Activated naive CD8-positive, alpha-beta T cell treated with anti-CD3 and anti-CD28 coated beads, Interleukin-2, amount 50 U/mL, for 24 hours (primary cell): ENCODE measurements around the gene TRAK1.
A peak's percentile ranks its signal among the peaks of the same experiment; 100 is the strongest.

ENCODE experiments used
- ATAC-seq: fragments of 150-1000 bp; cut with Tn5 transposase; one replicate; pipeline ENCODE4 v1.10.0; 2021
- DNase-seq: peaks from one replicate; pipeline ENCODE4 v3.0.0; 2021
- H3K27ac Mint-ChIP-seq: one replicate; pipeline ENCODE4 v1.8.0; 2021; ENCODE audit warnings: mild to moderate bottlenecking, mixed read lengths
- H3K27me3 Mint-ChIP-seq: one replicate; pipeline ENCODE4 v1.8.0; 2021; ENCODE audit warnings: mixed read lengths
- H3K36me3 Mint-ChIP-seq: one replicate; pipeline ENCODE4 v1.8.0; 2021; ENCODE audit warnings: low read depth, mixed read lengths
- H3K4me1 Mint-ChIP-seq: one replicate; pipeline ENCODE4 v1.8.0; 2021; ENCODE audit warnings: mixed read lengths
- H3K4me3 Mint-ChIP-seq: one replicate; pipeline ENCODE4 v1.8.0; 2021; ENCODE audit warnings: mild to moderate bottlenecking, moderate library complexity, mixed read lengths
- H3K9me3 Mint-ChIP-seq: one replicate; pipeline ENCODE4 v1.8.0; 2021; ENCODE audit warnings: mixed read lengths

The TRAK1 gene

GRCh38 chr3:42190701-42191442 is 99.7 kb downstream of the TRAK1 start:
- DNase-seq (peak; percentile 77), ATAC-seq (peak; percentile 20)
- Mint-ChIP-seq H3K36me3 (peaks cover 30% of the 10 kb centered on the region), H3K27me3 (no peaks in the 10 kb centered on the region), H3K4me3 (no peak overlapping the region), H3K27ac (no peak overlapping the region), H3K4me1 (peaks cover 22% of the 10 kb centered on the region), H3K9me3 (no peaks in the 10 kb centered on the region)

- Mint-ChIP-seq H3K27me3 (no peaks in the 10 kb centered on the region), H3K36me3 (peaks cover 33% of the 10 kb centered on the region), H3K27ac (no peak overlapping the region), H3K4me3 (no peak overlapping the region), H3K4me1 (peaks cover 22% of the 10 kb centered on the region), H3K9me3 (no peaks in the 10 kb centered on the region)
- no peak for ATAC-seq
- no peak for DNase-seq
Observed at GRCh38 chr3:42191443-42191747, 100.2 kb downstream of the TRAK1 start.

GRCh38 chr3:42192334-42193200 is 101.4 kb downstream of the TRAK1 start:
- Mint-ChIP-seq H3K4me3 (no peak overlapping the region), H3K9me3 (no peaks in the 10 kb centered on the region), H3K27me3 (no peaks in the 10 kb centered on the region), H3K4me1 (peaks cover 22% of the 10 kb centered on the region), H3K36me3 (peaks cover 33% of the 10 kb centered on the region), H3K27ac (no peak overlapping the region)
- no peak for ATAC-seq
- DNase-seq = no peak

- no peaks in the 10 kb centered on the region for H3K27me3 Mint-ChIP-seq
- peaks cover 37% of the 10 kb centered on the region for H3K36me3 Mint-ChIP-seq
- peaks cover 22% of the 10 kb centered on the region for H3K4me1 Mint-ChIP-seq
- DNase-seq (no peak), ATAC-seq (no peak)
- no peak overlapping the region for H3K4me3 Mint-ChIP-seq
- no peak overlapping the region for H3K27ac Mint-ChIP-seq
- no peaks in the 10 kb centered on the region for H3K9me3 Mint-ChIP-seq
Observed at GRCh38 chr3:42194943-42195510, 103.9 kb downstream of the TRAK1 start.

GRCh38 chr3:42195879-42196330 is 104.7 kb downstream of the TRAK1 start:
- Mint-ChIP-seq H3K4me1 (peaks cover 22% of the 10 kb centered on the region), H3K27ac (no peak overlapping the region), H3K36me3 (peaks cover 39% of the 10 kb centered on the region), H3K4me3 (no peak overlapping the region), H3K9me3 (no peaks in the 10 kb centered on the region), H3K27me3 (no peaks in the 10 kb centered on the region)
- DNase-seq = no peak
- ATAC-seq = no peak

GRCh38 chr3:42198709-42199108 is 107.6 kb downstream of the TRAK1 start:
- Mint-ChIP-seq H3K36me3 (peaks cover 41% of the 10 kb centered on the region), H3K4me3 (no peak overlapping the region), H3K27ac (no peak overlapping the region), H3K27me3 (no peaks in the 10 kb centered on the region), H3K9me3 (no peaks in the 10 kb centered on the region), H3K4me1 (no peaks in the 10 kb centered on the region)
- DNase-seq (no peak), ATAC-seq (no peak)

GRCh38 chr3:42202217-42202865 is 111.2 kb downstream of the TRAK1 start:
- Mint-ChIP-seq H3K36me3 (peaks cover 28% of the 10 kb centered on the region), H3K4me1 (no peaks in the 10 kb centered on the region), H3K27me3 (no peaks in the 10 kb centered on the region), H3K4me3 (no peak overlapping the region), H3K9me3 (no peaks in the 10 kb centered on the region), H3K27ac (no peak overlapping the region)
- DNase-seq (no peak), ATAC-seq (no peak)

GRCh38 chr3:42204867-42205599 is 113.9 kb downstream of the TRAK1 start:
- Mint-ChIP-seq H3K9me3 (no peaks in the 10 kb centered on the region), H3K4me1 (no peaks in the 10 kb centered on the region), H3K27ac (no peak overlapping the region), H3K27me3 (no peaks in the 10 kb centered on the region), H3K36me3 (peaks cover 35% of the 10 kb centered on the region), H3K4me3 (no peak overlapping the region)
- no peak for DNase-seq
- ATAC-seq = no peak

GRCh38 chr3:42205800-42206514 is 114.8 kb downstream of the TRAK1 start:
- H3K4me1 Mint-ChIP-seq = no peaks in the 10 kb centered on the region
- ATAC-seq (no peak), DNase-seq (no peak)
- H3K36me3 Mint-ChIP-seq = peaks cover 39% of the 10 kb centered on the region
- H3K4me3 Mint-ChIP-seq = no peak overlapping the region
- H3K27ac Mint-ChIP-seq = no peak overlapping the region
- no peaks in the 10 kb centered on the region for H3K9me3 Mint-ChIP-seq
- no peaks in the 10 kb centered on the region for H3K27me3 Mint-ChIP-seq

- no peak for ATAC-seq
- Mint-ChIP-seq H3K4me3 (no peak overlapping the region), H3K27ac (no peak overlapping the region)
Observed at GRCh38 chr3:42209917-42210316, 118.8 kb downstream of the TRAK1 start.

GRCh38 chr3:42210726-42211125 is 119.6 kb downstream of the TRAK1 start:
- no peaks in the 10 kb centered on the region for H3K9me3 Mint-ChIP-seq
- no peak overlapping the region for H3K27ac Mint-ChIP-seq
- H3K4me1 Mint-ChIP-seq = peaks cover 32% of the 10 kb centered on the region

More at GRCh38 chr3:42209917-42210316, 118.8 kb downstream of the TRAK1 start:
- Mint-ChIP-seq H3K9me3 (no peaks in the 10 kb centered on the region), H3K27me3 (no peaks in the 10 kb centered on the region), H3K4me1 (peaks cover 24% of the 10 kb centered on the region), H3K36me3 (peaks cover 38% of the 10 kb centered on the region)
- DNase-seq = no peak

GRCh38 chr3:42213417-42213816 is 122.3 kb downstream of the TRAK1 start:
- no peaks in the 10 kb centered on the region for H3K9me3 Mint-ChIP-seq

More at GRCh38 chr3:42210726-42211125, 119.6 kb downstream of the TRAK1 start:
- Mint-ChIP-seq H3K36me3 (peaks cover 35% of the 10 kb centered on the region), H3K4me3 (no peak overlapping the region), H3K27me3 (no peaks in the 10 kb centered on the region)
- no peak for ATAC-seq
- DNase-seq = no peak

GRCh38 chr3:42214064-42214463 is 122.9 kb downstream of the TRAK1 start:
- H3K4me3 Mint-ChIP-seq = no peak overlapping the region
- H3K27me3 Mint-ChIP-seq = no peaks in the 10 kb centered on the region
- H3K9me3 Mint-ChIP-seq = no peaks in the 10 kb centered on the region
- ATAC-seq (peak; percentile 34), DNase-seq (no peak)
- H3K36me3 Mint-ChIP-seq = peaks cover 26% of the 10 kb centered on the region
- H3K4me1 Mint-ChIP-seq = peaks cover 62% of the 10 kb centered on the region
- H3K27ac Mint-ChIP-seq = peak overlapping the region; percentile 55

More at GRCh38 chr3:42213417-42213816, 122.3 kb downstream of the TRAK1 start:
- peak; percentile 27 for DNase-seq
- no peaks in the 10 kb centered on the region for H3K27me3 Mint-ChIP-seq
- H3K4me1 Mint-ChIP-seq = peaks cover 56% of the 10 kb centered on the region
- H3K36me3 Mint-ChIP-seq = peaks cover 30% of the 10 kb centered on the region
- ATAC-seq = peak; percentile 44
- H3K27ac Mint-ChIP-seq = no peak overlapping the region
- no peak overlapping the region for H3K4me3 Mint-ChIP-seq
